GM12892 (cell line): ENCODE measurements around the gene MAVS.

Experiments used
- DNase-seq: peaks from one replicate; pipeline ENCODE4 v3.0.0; 2011; ENCODE audit not compliant: insufficient read length
- FAIRE-seq: peaks from 2 replicates; lab custom pipeline; 2011; peaks lifted over from hg19 to GRCh38; lab: Jason Lieb, UNC
- POLR2A ChIP-seq: IDR thresholded peaks from 2 replicates; pipeline ENCODE4 v1.6.1; 2011; ENCODE audit warnings: low read depth, low read length, control low read depth
- POLR2AphosphoS5 ChIP-seq: IDR thresholded peaks from 2 replicates; pipeline ENCODE4 v1.6.1; 2011; ENCODE audit warnings: low read depth, low read length, control low read depth
- TAF1 ChIP-seq: IDR thresholded peaks from 2 replicates; pipeline ENCODE4 v1.6.1; 2011; ENCODE audit warnings: low read depth, mild to moderate bottlenecking, control low read depth, low read length, borderline replicate concordance

The MAVS gene

GRCh38 chr20:3804254-3804751 is 42.3 kb upstream of the MAVS start:
- FAIRE-seq (no peak), DNase-seq (no peak)

DNA sequence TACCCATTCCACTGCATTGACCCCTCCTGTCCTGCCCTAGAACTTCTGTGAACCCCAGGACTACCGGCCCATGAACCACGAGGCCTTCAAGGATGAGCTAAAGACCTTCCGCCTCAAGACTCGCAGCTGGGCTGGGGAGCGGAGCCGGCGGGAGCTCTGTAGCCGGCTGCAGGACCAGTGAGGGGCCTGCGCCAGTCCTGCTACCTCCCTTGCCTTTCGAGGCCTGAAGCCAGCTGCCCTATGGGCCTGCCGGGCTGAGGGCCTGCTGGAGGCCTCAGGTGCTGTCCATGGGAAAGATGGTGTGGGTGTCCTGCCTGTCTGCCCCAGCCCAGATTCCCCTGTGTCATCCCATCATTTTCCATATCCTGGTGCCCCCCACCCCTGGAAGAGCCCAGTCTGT is 41.9 kb upstream of the MAVS start:
- no peak for TF ChIP-seq POLR2AphosphoS5
- no peak for TF ChIP-seq TAF1
- no peak for TF ChIP-seq POLR2A
- FAIRE-seq (no peak), DNase-seq (no peak)

More at GRCh38 chr20:3804254-3804751, 42.3 kb upstream of the MAVS start:
- TF ChIP-seq POLR2AphosphoS5 (no peak), POLR2A (no peak), TAF1 (no peak)

GRCh38 chr20:3808544-3808943 is 38.1 kb upstream of the MAVS start:
- no peak for FAIRE-seq

GRCh38 chr20:3811467-3812258 is 35.0 kb upstream of the MAVS start:
- TF ChIP-seq POLR2A (no peak), POLR2AphosphoS5 (no peak), TAF1 (no peak)
- no peak for FAIRE-seq
- DNase-seq = no peak

More at GRCh38 chr20:3808544-3808943, 38.1 kb upstream of the MAVS start:
- DNase-seq = no peak
- TF ChIP-seq POLR2AphosphoS5 = no peak
- no peak for TF ChIP-seq TAF1
- TF ChIP-seq POLR2A = no peak

DNA sequence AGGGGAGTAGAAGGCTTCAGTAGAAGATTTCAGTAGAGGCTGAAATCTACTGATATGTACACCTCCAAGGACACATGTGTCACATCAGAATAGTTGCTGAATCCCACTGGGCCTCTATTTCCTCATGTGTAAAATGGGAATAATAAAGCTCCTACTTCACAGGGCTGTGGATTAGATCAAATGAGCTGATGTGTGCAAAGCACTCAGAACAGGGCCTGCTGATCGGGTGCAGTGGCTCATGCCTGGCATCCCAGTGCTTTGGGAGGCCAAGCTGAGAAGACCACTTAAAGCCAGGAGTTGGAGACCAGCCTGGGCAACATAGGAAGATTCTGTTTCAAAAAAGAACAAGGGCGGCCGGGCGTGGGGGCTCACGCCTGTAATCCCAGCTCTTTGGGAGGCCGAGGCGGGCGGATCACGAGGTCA is 34.4 kb upstream of the MAVS start:
- DNase-seq = no peak
- FAIRE-seq = no peak
- no peak for TF ChIP-seq TAF1
- no peak for TF ChIP-seq POLR2AphosphoS5
- TF ChIP-seq POLR2A = no peak

DNA sequence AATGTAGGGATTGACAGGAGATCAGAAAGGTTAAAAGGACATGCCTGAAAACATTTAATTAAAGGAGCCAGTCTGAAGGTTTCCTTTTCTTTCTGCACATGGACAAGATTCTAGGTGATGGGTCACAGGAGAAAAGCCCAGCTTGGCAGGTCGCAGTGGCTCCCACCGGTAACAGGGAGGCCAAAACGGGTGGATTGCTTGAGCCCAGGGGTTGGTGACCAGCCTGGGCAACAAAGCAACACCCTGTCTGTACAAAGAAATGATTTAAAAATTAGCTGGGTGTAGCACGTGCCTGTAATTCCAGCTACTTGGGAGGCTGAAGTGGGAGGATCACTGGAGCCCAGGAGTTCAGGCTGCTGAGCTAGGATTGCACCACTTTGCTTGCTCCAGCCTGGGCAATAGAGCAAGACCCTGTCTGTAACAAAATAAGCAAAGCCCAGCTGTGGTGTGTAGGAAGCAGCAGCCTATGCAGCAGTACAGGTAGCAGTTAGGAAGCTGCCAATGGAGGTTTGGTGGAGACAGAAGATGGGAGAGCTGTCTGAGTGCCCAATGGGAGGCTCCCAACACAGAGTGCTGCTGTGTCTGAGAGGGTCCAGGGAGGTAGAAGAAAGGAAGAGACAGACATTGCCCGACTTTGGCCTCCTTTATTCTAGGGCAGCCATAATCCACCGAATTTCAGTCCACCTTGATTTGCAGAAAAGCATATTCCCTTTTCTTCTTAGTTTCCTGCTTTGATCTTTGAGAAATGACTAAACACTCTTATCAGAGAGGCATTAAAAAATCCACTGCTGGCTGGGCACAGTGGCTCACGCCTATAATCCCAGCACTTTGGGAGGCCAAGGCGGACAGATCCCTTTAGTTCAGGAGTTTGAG is 33.4 kb upstream of the MAVS start:
- TF ChIP-seq POLR2AphosphoS5 = no peak
- no peak for TF ChIP-seq TAF1
- TF ChIP-seq POLR2A = no peak
- DNase-seq (no peak), FAIRE-seq (no peak)

GRCh38 chr20:3813848-3814581 is 32.6 kb upstream of the MAVS start:
- no peak for TF ChIP-seq POLR2AphosphoS5
- no peak for TF ChIP-seq TAF1
- no peak for TF ChIP-seq POLR2A
- FAIRE-seq (no peak), DNase-seq (no peak)

DNA sequence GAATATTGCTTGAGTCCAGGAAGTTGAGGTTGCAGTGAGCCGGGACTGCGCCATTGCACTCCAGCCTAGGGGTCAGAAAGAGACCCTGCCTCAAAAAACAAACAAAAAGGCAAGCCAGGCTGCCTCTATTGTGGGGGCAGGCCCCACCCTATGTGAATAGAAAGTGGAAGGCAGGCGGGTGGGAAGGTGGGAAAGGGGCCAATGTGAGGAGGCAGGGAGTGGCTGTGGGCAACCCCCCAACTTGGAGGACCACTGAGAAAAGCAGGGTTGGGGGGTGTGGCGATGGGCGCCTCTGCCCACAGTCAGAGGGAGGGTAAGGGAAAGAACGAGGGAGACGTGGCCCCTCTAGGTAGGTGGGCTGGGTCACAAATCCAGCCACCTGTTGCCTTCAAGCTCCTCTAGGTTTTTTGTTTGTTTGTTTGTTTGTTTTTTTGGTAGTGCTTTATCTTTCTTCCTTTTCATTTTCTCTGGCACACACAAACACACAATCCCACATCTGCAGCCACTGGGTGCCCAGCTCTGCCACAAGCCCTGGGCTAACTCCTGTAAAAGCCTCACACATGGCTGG is 31.6 kb upstream of the MAVS start:
- TF ChIP-seq POLR2AphosphoS5 (no peak), TAF1 (no peak), POLR2A (no peak)
- DNase-seq = no peak
- no peak for FAIRE-seq

GRCh38 chr20:3815703-3816315 is 30.8 kb upstream of the MAVS start:
- no peak for FAIRE-seq
- TF ChIP-seq TAF1 (no peak), POLR2AphosphoS5 (no peak), POLR2A (no peak)
- no peak for DNase-seq

GRCh38 chr20:3818155-3819151 is 28.2 kb upstream of the MAVS start:
- TF ChIP-seq TAF1 (no peak), POLR2AphosphoS5 (no peak)
- DNase-seq = no peak
- FAIRE-seq = no peak
